H9 (cell line): ENCODE results near the gene ATG7. TPM values are rescaled to one million over a fixed set of nuclear protein-coding genes. Genes with fewer than 3 reads are reported as not detected.

Experiments
- DNase-seq: peaks from one replicate; pipeline ENCODE4 v3.0.0-alpha.2; 2017
- H2AFZ ChIP-seq: one replicate; pipeline ENCODE4 v1.6.1; 2013; ENCODE audit warnings: mild to moderate bottlenecking, low read length, control low read depth, moderate library complexity
- H2AK5ac ChIP-seq: 2 replicates; pipeline ENCODE4 v1.6.1; 2013; ENCODE audit warnings: low read length, control low read depth, mixed read lengths; ENCODE audit not compliant: insufficient read length
- H2BK120ac ChIP-seq: one replicate; pipeline ENCODE4 v1.6.1; 2013; ENCODE audit warnings: low read depth, mild to moderate bottlenecking, low read length, control low read depth, inconsistent platforms; ENCODE audit not compliant: poor library complexity, severe bottlenecking
- H2BK12ac ChIP-seq: 2 replicates; pipeline ENCODE4 v1.6.1; 2013; ENCODE audit warnings: low read length, control low read depth, mixed read lengths, low read depth; ENCODE audit not compliant: insufficient read length
- H2BK15ac ChIP-seq: 2 replicates; pipeline ENCODE4 v1.6.1; 2013; ENCODE audit warnings: low read depth, low read length, control low read depth
- H2BK20ac ChIP-seq: one replicate; pipeline ENCODE4 v1.6.1; 2013; ENCODE audit warnings: low read depth, mild to moderate bottlenecking, low read length, control low read depth, inconsistent platforms; ENCODE audit not compliant: poor library complexity, severe bottlenecking
- H2BK5ac ChIP-seq: 2 replicates; pipeline ENCODE4 v1.6.1; 2013; ENCODE audit warnings: low read length, control low read depth, mixed read lengths; ENCODE audit not compliant: insufficient read length
- H3K14ac ChIP-seq: 2 replicates; pipeline ENCODE4 v1.6.1; 2013; ENCODE audit warnings: low read length, control low read depth; ENCODE audit not compliant: insufficient read depth
- H3K18ac ChIP-seq: 2 replicates; pipeline ENCODE4 v1.6.1; 2013; ENCODE audit warnings: low read depth, mild to moderate bottlenecking, mixed read lengths, low read length, control low read depth; ENCODE audit not compliant: insufficient read length
- H3K23ac ChIP-seq: 2 replicates; pipeline ENCODE4 v1.6.1; 2013; ENCODE audit warnings: low read length, control low read depth, mixed read lengths, low read depth; ENCODE audit not compliant: insufficient read length
- H3K23me2 ChIP-seq: 2 replicates; pipeline ENCODE4 v1.6.1; 2013; ENCODE audit warnings: low read depth, mild to moderate bottlenecking, mixed read lengths, low read length, control low read depth; ENCODE audit not compliant: insufficient read length, poor library complexity, severe bottlenecking
- H3K27ac ChIP-seq: 2 replicates; pipeline ENCODE4 v1.5.1; 2013; ENCODE audit warnings: low read length, control low read depth, mixed read lengths, low read depth; ENCODE audit not compliant: insufficient read length
- H3K27me3 ChIP-seq: 2 replicates; pipeline ENCODE4 v1.6.1; 2013; ENCODE audit warnings: low read length, control low read depth, inconsistent platforms; ENCODE audit not compliant: insufficient read depth
- H3K4ac ChIP-seq: 2 replicates; pipeline ENCODE4 v1.6.1; 2013; ENCODE audit warnings: low read depth, mild to moderate bottlenecking, control low read depth, inconsistent platforms, low read length, moderate library complexity
- H3K4me1 ChIP-seq: 2 replicates; pipeline ENCODE4 v1.6.1; 2013; ENCODE audit warnings: low read length, control low read depth, inconsistent platforms; ENCODE audit not compliant: insufficient read depth
- H3K4me2 ChIP-seq: 2 replicates; pipeline ENCODE4 v1.6.1; 2013; ENCODE audit warnings: low read length, control low read depth, mixed read lengths; ENCODE audit not compliant: insufficient read length, insufficient read depth
- H3K56ac ChIP-seq: 2 replicates; pipeline ENCODE4 v1.6.1; 2013; ENCODE audit warnings: low read depth, mild to moderate bottlenecking, mixed read lengths, low read length, control low read depth; ENCODE audit not compliant: insufficient read length
- H3K79me1 ChIP-seq: 2 replicates; pipeline ENCODE4 v1.6.1; 2013; ENCODE audit warnings: low read depth, mild to moderate bottlenecking, moderate library complexity, low read length, control low read depth, inconsistent platforms; ENCODE audit not compliant: insufficient read depth, poor library complexity, severe bottlenecking
- H3K79me2 ChIP-seq: 2 replicates; pipeline ENCODE4 v1.6.1; 2013; ENCODE audit warnings: low read length, control low read depth, inconsistent platforms; ENCODE audit not compliant: insufficient read depth
- H3K9ac ChIP-seq: 2 replicates; pipeline ENCODE4 v1.6.1; 2013; ENCODE audit warnings: low read length, control low read depth, mixed read lengths; ENCODE audit not compliant: insufficient read length; ENCODE audit errors: extremely low read depth
- H3K9me3 ChIP-seq: one replicate; pipeline ENCODE4 v1.6.1; 2013; ENCODE audit warnings: low read depth, low read length, inconsistent platforms; ENCODE audit not compliant: control insufficient read depth
- H3T11ph ChIP-seq: one replicate; pipeline ENCODE4 v1.6.1; 2013; ENCODE audit warnings: mild to moderate bottlenecking, low read length, control low read depth, inconsistent platforms
- H4K20me1 ChIP-seq: one replicate; pipeline ENCODE4 v1.6.1; 2013; ENCODE audit not compliant: control insufficient read depth, insufficient read length, insufficient read depth
- H4K5ac ChIP-seq: 2 replicates; pipeline ENCODE4 v1.6.1; 2013; ENCODE audit warnings: low read depth, mild to moderate bottlenecking, mixed read lengths, low read length, control low read depth; ENCODE audit not compliant: insufficient read length
- H4K8ac ChIP-seq: replicated peaks from 2 replicates; pipeline ENCODE4 v1.6.1; 2013; ENCODE audit warnings: low read length, control low read depth, mixed read lengths, low read depth; ENCODE audit not compliant: insufficient read length
- H4K91ac ChIP-seq: 2 replicates; pipeline ENCODE4 v1.6.1; 2013; ENCODE audit warnings: low read depth, mild to moderate bottlenecking, moderate library complexity, mixed read lengths, low read length, control low read depth; ENCODE audit not compliant: insufficient read length
- H3K27ac Mint-ChIP-seq, 3 experiments: 2 replicates in 2 of 3; 3 replicates in 1 of 3; pipeline ENCODE4 v1.8.0; 2020 to 2021; ENCODE audit warnings: mixed read lengths in 3 of 3, mild to moderate bottlenecking in 1 of 3, moderate library complexity in 1 of 3
- H3K27me3 Mint-ChIP-seq: 2 replicates; pipeline ENCODE4 v1.8.0; 2021; ENCODE audit warnings: low read depth, mild to moderate bottlenecking, moderate library complexity, mixed read lengths
- H3K36me3 Mint-ChIP-seq, 3 experiments: 2 replicates in 2 of 3; 3 replicates in 1 of 3; pipeline ENCODE4 v1.8.0; 2020 to 2021; ENCODE audit warnings: low read depth in 3 of 3, mixed read lengths in 3 of 3; ENCODE audit not compliant: insufficient read depth in 1 of 3
- H3K4me1 Mint-ChIP-seq, 2 experiments: 2 replicates each; pipeline ENCODE4 v1.8.0; 2020; ENCODE audit warnings: mixed read lengths in 2 of 2
- H3K4me3 Mint-ChIP-seq, 2 experiments: 2 replicates in 1 of 2; 3 replicates in 1 of 2; pipeline ENCODE4 v1.8.0; 2020 to 2021; ENCODE audit warnings: mild to moderate bottlenecking in 2 of 2, mixed read lengths in 2 of 2, moderate library complexity in 1 of 2
- H3K9me3 Mint-ChIP-seq, 2 experiments: 2 replicates in 1 of 2; 3 replicates in 1 of 2; pipeline ENCODE4 v1.8.0; 2020; ENCODE audit warnings: mild to moderate bottlenecking in 2 of 2, mixed read lengths in 2 of 2, moderate library complexity in 1 of 2
- CTCF ChIP-seq: fragments of 200-600 bp; sonication (generic); conservative IDR thresholded peaks from 3 replicates; pipeline ENCODE4 v1.8.0; 2021; ENCODE audit warnings: antibody characterized with exemption, mild to moderate bottlenecking
- WGBS: extraction: QIAGEN DNeasy Blood & Tissue Kit; methylation state at CpG from one replicate; pipeline ENCODE4 v1.1.7; 2013; ENCODE audit warnings: missing lambda C conversion rate, low lambda C conversion rate, mixed read lengths; ENCODE audit not compliant: insufficient read length; ENCODE audit errors: extremely low coverage; 5-methylcytosine and 5-hydroxymethylcytosine counted together
- total RNA-seq: library from RNA; stranded (reverse); gene quantifications from 2 replicates; pipeline ENCODE4 v1.2.1, GENCODE V29; 2021

ATG7 gene
- total RNA-seq, 1 experiment from 2014 or later = 17.9 TPM

GRCh38 chr3:11467875-11468274, 195.7 kb downstream of the ATG7 start:
- no peak overlapping the region for H3T11ph ChIP-seq
- no peak overlapping the region for H2BK5ac ChIP-seq
- H3K9me3 Mint-ChIP-seq = no peaks in the 10 kb centered on the region
- H4K5ac ChIP-seq = no peak overlapping the region
- H3K4me1 Mint-ChIP-seq = no peaks in the 10 kb centered on the region
- no peaks in the 10 kb centered on the region for H3K23me2 ChIP-seq
- no peaks in the 10 kb centered on the region for H3K79me2 ChIP-seq
- H3K4me3 Mint-ChIP-seq = no peak overlapping the region
- no CpG with 5 or more reads among the region's 4 CpGs for WGBS
- no peaks in the 10 kb centered on the region for H3K27me3 ChIP-seq
- H3K4me1 ChIP-seq = no peaks in the 10 kb centered on the region; the same call in 1 of the 2 replicates
- H2BK15ac ChIP-seq = no peak overlapping the region
- no peak overlapping the region for H3K27ac Mint-ChIP-seq
- no peak overlapping the region for H3K27ac ChIP-seq
- no peak overlapping the region for H2AK5ac ChIP-seq
- H4K20me1 ChIP-seq = peaks cover 4% of the 10 kb centered on the region
- H3K36me3 Mint-ChIP-seq = no peaks in the 10 kb centered on the region
- H4K8ac ChIP-seq = no peak overlapping the region
- H4K91ac ChIP-seq = no peak overlapping the region
- TF ChIP-seq CTCF = no peak
- no peak overlapping the region for H3K23ac ChIP-seq
- H2BK20ac ChIP-seq = no peak overlapping the region
- H3K4me2 ChIP-seq = no peak overlapping the region
- no peaks in the 10 kb centered on the region for H3K9me3 ChIP-seq
- no peak for DNase-seq
- no peak overlapping the region for H2BK12ac ChIP-seq
- H2AFZ ChIP-seq = no peak overlapping the region
- H3K79me1 ChIP-seq = no peaks in the 10 kb centered on the region
- no peak overlapping the region for H3K56ac ChIP-seq
- no peak overlapping the region for H3K18ac ChIP-seq
- H3K9ac ChIP-seq = no peak overlapping the region
- H3K4ac ChIP-seq = no peak overlapping the region
- no peak overlapping the region for H3K14ac ChIP-seq
- no peak overlapping the region for H2BK120ac ChIP-seq
- H3K27me3 Mint-ChIP-seq = no peaks in the 10 kb centered on the region
